Astrocyte (in vitro differentiated cells and primary cell): ENCODE data around the gene SLC29A4. TPM values are rescaled to one million over a fixed set of nuclear protein-coding genes. Genes with fewer than 3 reads are reported as not detected.
A peak's percentile ranks its signal among the peaks of the same experiment; 100 is the strongest.

Experiments
- DNase-seq: peaks from one replicate; pipeline ENCODE4 v3.0.0-alpha.2; 2010; ENCODE audit warnings: low read depth
- FAIRE-seq: peaks from 2 replicates; lab custom pipeline; 2011; peaks lifted over from hg19 to GRCh38; lab: Jason Lieb, UNC
- H2AFZ ChIP-seq: 2 replicates; pipeline ENCODE4 v1.6.0; 2012; ENCODE audit warnings: low read depth, low read length, inconsistent platforms
- H3K27ac ChIP-seq: 2 replicates; pipeline ENCODE4 v1.5.1; 2011; ENCODE audit warnings: low read depth, low read length, inconsistent platforms
- H3K27me3 ChIP-seq: 2 replicates; pipeline ENCODE4 v1.6.0; 2011; ENCODE audit warnings: low read length, inconsistent platforms; ENCODE audit not compliant: insufficient read depth
- H3K36me3 ChIP-seq: 2 replicates; pipeline ENCODE4 v1.5.1; 2011; ENCODE audit warnings: low read length, inconsistent platforms; ENCODE audit not compliant: insufficient read depth
- H3K4me1 ChIP-seq: 2 replicates; pipeline ENCODE4 v1.5.1; 2011; ENCODE audit warnings: low read length, inconsistent platforms; ENCODE audit not compliant: insufficient read depth
- H3K4me2 ChIP-seq: 2 replicates; pipeline ENCODE4 v1.6.0; 2012; ENCODE audit warnings: low read length, inconsistent platforms
- H3K4me3 ChIP-seq: 2 replicates; pipeline ENCODE4 v1.5.1; 2011; ENCODE audit warnings: low read depth, mild to moderate bottlenecking, low read length, inconsistent platforms; ENCODE audit not compliant: insufficient read depth
- H3K79me2 ChIP-seq: 2 replicates; pipeline ENCODE4 v1.6.0; 2012; ENCODE audit warnings: mild to moderate bottlenecking, low read length, inconsistent platforms; ENCODE audit not compliant: insufficient read depth
- H3K9ac ChIP-seq: 2 replicates; pipeline ENCODE4 v1.6.0; 2012; ENCODE audit warnings: mild to moderate bottlenecking, low read length, inconsistent platforms
- H3K9me3 ChIP-seq: 2 replicates; pipeline ENCODE4 v1.5.1; 2012; ENCODE audit warnings: low read depth, mild to moderate bottlenecking, low read length, inconsistent platforms; ENCODE audit not compliant: insufficient read depth
- H4K20me1 ChIP-seq: 2 replicates; pipeline ENCODE4 v1.6.0; 2012; ENCODE audit warnings: low read length, inconsistent platforms; ENCODE audit not compliant: insufficient read depth
- H3K27ac Mint-ChIP-seq: one replicate; pipeline ENCODE4 v1.8.0; 2021; ENCODE audit warnings: mild to moderate bottlenecking, mixed read lengths; ENCODE audit not compliant: unreplicated experiment
- H3K27me3 Mint-ChIP-seq: one replicate; pipeline ENCODE4 v1.8.0; 2021; ENCODE audit warnings: low read depth, mixed read lengths; ENCODE audit not compliant: unreplicated experiment
- H3K36me3 Mint-ChIP-seq: one replicate; pipeline ENCODE4 v1.8.0; 2021; ENCODE audit warnings: low read depth, mixed read lengths; ENCODE audit not compliant: unreplicated experiment
- H3K4me1 Mint-ChIP-seq: one replicate; pipeline ENCODE4 v1.8.0; 2021; ENCODE audit warnings: low read depth, mixed read lengths; ENCODE audit not compliant: unreplicated experiment
- H3K4me3 Mint-ChIP-seq: one replicate; pipeline ENCODE4 v1.8.0; 2021; ENCODE audit warnings: mild to moderate bottlenecking, moderate library complexity, mixed read lengths; ENCODE audit not compliant: unreplicated experiment
- H3K9me3 Mint-ChIP-seq: one replicate; pipeline ENCODE4 v1.8.0; 2021; ENCODE audit warnings: mild to moderate bottlenecking, mixed read lengths; ENCODE audit not compliant: unreplicated experiment
- CTCF ChIP-seq: IDR thresholded peaks from 2 replicates; pipeline ENCODE4 v1.5.1; 2011; ENCODE audit warnings: low read depth, mild to moderate bottlenecking, inconsistent platforms, low read length, moderate library complexity; ENCODE audit not compliant: insufficient read depth
- EZH2 ChIP-seq: IDR thresholded peaks from 2 replicates; pipeline ENCODE4 v1.6.1; 2012; ENCODE audit warnings: mild to moderate bottlenecking, low read length, inconsistent platforms; ENCODE audit not compliant: insufficient read depth
- total RNA-seq: library from RNA; stranded (reverse); gene quantifications from 2 replicates; pipeline ENCODE4 v1.2.1, GENCODE V29; 2021

SLC29A4 gene
- total RNA-seq, 1 donor from 2014 or later, result 8.2 TPM

DNA sequence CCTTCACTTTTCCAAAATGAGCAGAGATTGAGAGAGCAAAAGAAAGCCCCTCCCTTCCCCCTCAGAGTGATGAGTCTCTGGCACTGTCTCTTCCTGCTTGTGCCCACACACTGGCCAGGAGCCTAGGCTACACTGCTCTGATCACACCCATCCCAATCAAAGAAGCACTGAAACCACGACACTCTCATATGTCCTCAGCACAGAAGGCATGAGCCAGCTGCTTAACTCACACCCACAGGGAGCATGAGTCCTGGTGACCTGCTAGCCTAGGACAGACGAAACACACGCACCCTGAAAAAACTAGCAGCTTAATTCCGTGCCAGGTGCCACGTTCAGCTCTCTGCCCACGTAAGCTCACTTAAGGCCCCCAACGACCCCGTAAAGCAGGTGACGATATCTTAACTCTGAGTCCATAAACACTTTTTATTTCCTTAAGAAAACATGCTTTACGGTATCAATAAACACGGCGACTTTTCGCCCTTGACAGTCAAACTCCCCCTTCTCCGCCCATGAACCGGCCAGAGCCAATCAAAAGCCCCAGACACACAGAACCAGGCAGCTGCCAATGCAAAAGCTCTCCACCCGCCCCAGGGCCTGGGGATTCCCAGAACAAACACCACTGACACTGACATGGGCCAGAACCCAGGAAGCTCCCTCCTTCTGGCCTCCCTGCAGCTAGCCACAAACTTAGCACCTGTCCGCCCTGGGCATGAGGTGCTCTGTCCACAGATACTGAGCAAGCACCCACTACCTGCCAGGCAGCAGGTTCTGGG lies 71.9 kb downstream of the SLC29A4 start:
- H3K27me3 ChIP-seq, result no peaks in the 10 kb centered on the region
- no peak overlapping the region for H3K27ac ChIP-seq
- peaks cover 6% of the 10 kb centered on the region for H3K4me1 ChIP-seq
- no peak overlapping the region for H3K4me3 ChIP-seq
- no peak for TF ChIP-seq CTCF
- no peak for TF ChIP-seq EZH2
- no peaks in the 10 kb centered on the region for H3K9me3 ChIP-seq
- no peak overlapping the region for H2AFZ ChIP-seq
- Mint-ChIP-seq H3K27ac (no peak overlapping the region), H3K4me1 (peaks cover 15% of the 10 kb centered on the region), H3K36me3 (peaks cover 41% of the 10 kb centered on the region), H3K4me3 (no peak overlapping the region), H3K27me3 (no peaks in the 10 kb centered on the region), H3K9me3 (no peaks in the 10 kb centered on the region)
- DNase-seq (peak; percentile 17), FAIRE-seq (no peak)
- H4K20me1 ChIP-seq, result peaks cover 81% of the 10 kb centered on the region
- no peak overlapping the region for H3K4me2 ChIP-seq
- peaks cover 43% of the 10 kb centered on the region for H3K79me2 ChIP-seq
- H3K36me3 ChIP-seq, result peaks cover 14% of the 10 kb centered on the region
- H3K9ac ChIP-seq, result no peak overlapping the region

Other genes with a start within 250 kb of the SLC29A4 start
- gene RBAK, start 237.1 kb upstream of the SLC29A4 start, total RNA-seq, result 11.9 and 12.0 TPM in 2 replicates
- 73.3 and 76.6 TPM in 2 replicates for gene WIPI2, start 92.7 kb upstream of the SLC29A4 start, total RNA-seq
- gene TNRC18, start 140.9 kb downstream of the SLC29A4 start, total RNA-seq, result 77.8 and 84.3 TPM in 2 replicates
- 33.1 and 35.5 TPM in 2 replicates for gene FBXL18, start 230.9 kb downstream of the SLC29A4 start, total RNA-seq
- gene ACTB, start 247.7 kb downstream of the SLC29A4 start, total RNA-seq, result 8,286 and 8,942 TPM in 2 replicates